A549 (cell line): Measurements from ENCODE around the gene CYP3A4. TPM values are rescaled to one million over a fixed set of nuclear protein-coding genes. Genes with fewer than 3 reads are reported as not detected.
A peak's percentile ranks its signal among the peaks of the same experiment; 100 is the strongest.
"Not testable (repeated sequence)": the region's sequence is repeated elsewhere in the genome, so short reads cannot be mapped to it uniquely, and the experiment has no call there.

Experiments
- ATAC-seq, 2 experiments: fragments of 200-7000 bp in 1 of 2; fragments of >200 bp in 1 of 2; cut with Nextera tagmentation in 1 of 2; cut with Tn5 transposase in 1 of 2; 3 replicates each; pipeline versions ENCODE4 v1.8.0 to v1.9.1; 2018 to 2020; ENCODE audit warnings: mild to moderate bottlenecking in 1 of 2, moderate library complexity in 1 of 2
- CTCF ChIA-PET: fragments of 300-600 bp; sonication (Branson Sonifier 250); formaldehyde crosslinking; extraction: SDS; loops from one replicate; lab custom pipeline; 2021; ENCODE audit warnings: antibody characterized with exemption, inconsistent platforms; lab: Yijun Ruan, JAX
- POLR2A ChIA-PET: fragments of 350-600 bp; formaldehyde crosslinking; extraction: SDS; loops from one replicate; lab custom pipeline; 2021; ENCODE audit warnings: antibody characterized with exemption, inconsistent platforms; lab: Yijun Ruan, JAX
- DNase-seq, 2 experiments: peaks; one replicate each; pipeline versions ENCODE4 v3.0.0 to v3.0.0-alpha.2; 2011 to 2016; ENCODE audit warnings: low read depth in 1 of 2, low spot score in 1 of 2
- FAIRE-seq: peaks from 2 replicates; lab custom pipeline; 2011; peaks lifted over from hg19 to GRCh38; lab: Jason Lieb, UNC
- H3K27ac ChIP-seq, 2 experiments: fragments of >200 bp; sonication (Bioruptor Twin); formaldehyde crosslinking; 3 replicates each; pipeline ENCODE4 v1.5.1; 2016 to 2017
- H3K4me1 ChIP-seq: fragments of >200 bp; sonication (Bioruptor Twin); formaldehyde crosslinking; 3 replicates; pipeline ENCODE4 v1.6.1; 2016
- H3K4me2 ChIP-seq: fragments of >200 bp; sonication (Bioruptor Twin); formaldehyde crosslinking; 3 replicates; pipeline ENCODE4 v1.6.1; 2016
- H3K4me3 ChIP-seq: fragments of >200 bp; sonication (Bioruptor Twin); formaldehyde crosslinking; 3 replicates; pipeline ENCODE4 v1.5.1; 2016
- H3K9me3 ChIP-seq: fragments of >200 bp; sonication (Bioruptor Twin); formaldehyde crosslinking; 3 replicates; pipeline ENCODE4 v1.6.1; 2016
- CHD4 ChIP-seq: fragments of 200-600 bp; sonication (generic); IDR thresholded peaks from 2 replicates; pipeline ENCODE4 v1.6.1; 2016; ENCODE audit warnings: antibody characterized with exemption, mild to moderate bottlenecking, borderline replicate concordance
- EP300 ChIP-seq, 2 experiments: fragments of >200 bp; sonication (Bioruptor Twin); formaldehyde crosslinking; IDR thresholded peaks; 2 replicates in 1 of 2; 3 replicates in 1 of 2; pipeline ENCODE4 v1.6.1; 2016 to 2017
- FOSL2 ChIP-seq, 2 experiments: fragments of 450-650 bp in 1 of 2; fragments of >200 bp in 1 of 2; sonication (Bioruptor Twin) in 1 of 2; formaldehyde crosslinking; IDR thresholded peaks; 2 replicates each; pipeline versions ENCODE4 v1.5.0 to v1.6.1; 2016 to 2020; ENCODE audit warnings: mild to moderate bottlenecking in 1 of 2, moderate library complexity in 1 of 2
- HDAC2 ChIP-seq: fragments of 200-600 bp; sonication (generic); IDR thresholded peaks from 2 replicates; pipeline ENCODE4 v1.6.1; 2016
- HOXA7 ChIP-seq: fragments of 250-450 bp; sonication (Bioruptor Pico); IDR thresholded peaks from 2 replicates; pipeline ENCODE4 v1.5.0; 2020; ENCODE audit warnings: mild to moderate bottlenecking, moderate library complexity
- HOXB13 ChIP-seq: fragments of 250-450 bp; sonication (Bioruptor Pico); IDR thresholded peaks from 2 replicates; pipeline ENCODE4 v1.5.0; 2020; ENCODE audit warnings: low read depth, mild to moderate bottlenecking, moderate library complexity
- KDM1A ChIP-seq: fragments of 200-600 bp; sonication (generic); IDR thresholded peaks from 2 replicates; pipeline ENCODE4 v1.6.1; 2016; ENCODE audit warnings: low read depth, mild to moderate bottlenecking
- MAFK ChIP-seq: fragments of 450-650 bp; IDR thresholded peaks from 2 replicates; pipeline ENCODE4 v1.6.1; 2014; ENCODE audit not compliant: partially characterized antibody
- MAZ ChIP-seq: fragments of 150-350 bp; IDR thresholded peaks from 2 replicates; pipeline ENCODE4 v1.6.1; 2014; ENCODE audit warnings: antibody characterized with exemption, low read depth, low read length, borderline replicate concordance
- NR3C1 ChIP-seq: fragments of >200 bp; sonication (Bioruptor Twin); formaldehyde crosslinking; IDR thresholded peaks from 3 replicates; pipeline ENCODE4 v1.6.1; 2017
- SREBF2 ChIP-seq: fragments of 450-650 bp; IDR thresholded peaks from 2 replicates; pipeline ENCODE4 v1.6.1; 2014; ENCODE audit warnings: mild to moderate bottlenecking, moderate library complexity
- TP53 ChIP-seq: fragments of 250-450 bp; sonication (Bioruptor Pico); IDR thresholded peaks from 2 replicates; pipeline ENCODE4 v1.5.0; 2021; ENCODE audit warnings: mild to moderate bottlenecking, moderate library complexity
- ZSCAN20 ChIP-seq: fragments of 250-450 bp; sonication (Bioruptor Pico); IDR thresholded peaks from 2 replicates; pipeline ENCODE4 v1.8.0; 2022; ENCODE audit warnings: mild to moderate bottlenecking, moderate library complexity
- WGBS: methylation state at CpG from one replicate; pipeline ENCODE4 v1.1.6; 2017; ENCODE audit errors: missing lambda C conversion rate; 5-methylcytosine and 5-hydroxymethylcytosine counted together
- polyA plus RNA-seq, 4 experiments: library from polyadenylated mRNA; depleted of rRNA in 3 of 4; stranded (reverse); fragments of >200 nt; fragmentation: RNase III in 1 of 4; extraction: RNeasy Plus Mini Kit Qiagen cat#74134 plus additional on column Dnase treatment in 1 of 4; gene quantifications; 2 replicates in 3 of 4; 3 replicates in 1 of 4; pipeline ENCODE4 v1.2.3, GENCODE V29; 2011 to 2017
- TF ChIP-seq, protein P1 (sequence below): fragments of 150-350 bp; IDR thresholded peaks from 2 replicates; pipeline ENCODE4 v1.6.1; 2014; ENCODE audit warnings: low read depth, mild to moderate bottlenecking, low read length
- TF ChIP-seq, protein P2 (sequence below): fragments of >200 bp; sonication (Bioruptor Twin); formaldehyde crosslinking; IDR thresholded peaks from 3 replicates; pipeline ENCODE4 v1.6.1; 2016
- TF ChIP-seq, protein P3 (sequence below): fragments of >200 bp; sonication (Bioruptor Twin); formaldehyde crosslinking; IDR thresholded peaks from 2 replicates; pipeline ENCODE4 v1.6.1; 2016
- TF ChIP-seq, protein P4 (sequence below): fragments of 450-650 bp; IDR thresholded peaks from 2 replicates; pipeline ENCODE4 v1.6.1; 2014; ENCODE audit warnings: antibody characterized with exemption

The CYP3A4 gene
- polyA plus RNA-seq, 2 of the 4 experiments (the other 2 are of a cell fraction), result 0.03 TPM; not detected in 1

DNA sequence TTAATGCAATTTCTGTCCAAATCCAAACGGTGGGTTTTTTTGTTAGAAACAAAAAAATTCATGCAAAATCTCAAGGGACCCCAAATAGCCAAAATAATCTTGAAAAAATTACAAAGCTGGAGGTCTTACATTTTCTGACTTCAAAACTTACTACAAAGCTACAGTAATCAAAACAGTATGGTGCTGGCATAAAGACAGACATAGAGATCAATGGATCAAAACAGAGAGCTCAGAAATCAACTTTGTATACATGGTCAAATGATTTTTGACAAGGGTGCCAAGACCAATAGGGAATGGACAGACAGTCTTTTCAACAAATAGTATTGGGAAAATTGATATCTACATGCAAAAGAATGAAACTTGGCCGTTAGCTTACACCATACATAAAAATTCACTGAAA is 21.7 kb upstream of the CYP3A4 start:
- TF ChIP-seq, protein P1, sequence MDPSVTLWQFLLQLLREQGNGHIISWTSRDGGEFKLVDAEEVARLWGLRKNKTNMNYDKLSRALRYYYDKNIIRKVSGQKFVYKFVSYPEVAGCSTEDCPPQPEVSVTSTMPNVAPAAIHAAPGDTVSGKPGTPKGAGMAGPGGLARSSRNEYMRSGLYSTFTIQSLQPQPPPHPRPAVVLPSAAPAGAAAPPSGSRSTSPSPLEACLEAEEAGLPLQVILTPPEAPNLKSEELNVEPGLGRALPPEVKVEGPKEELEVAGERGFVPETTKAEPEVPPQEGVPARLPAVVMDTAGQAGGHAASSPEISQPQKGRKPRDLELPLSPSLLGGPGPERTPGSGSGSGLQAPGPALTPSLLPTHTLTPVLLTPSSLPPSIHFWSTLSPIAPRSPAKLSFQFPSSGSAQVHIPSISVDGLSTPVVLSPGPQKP, result no peak
- no peak for TF ChIP-seq EP300 (IDR thresholded peaks at IDR 0.05)
- TF ChIP-seq KDM1A, result 0 out of 2 replicates have a peak, but pooled peaks have one; percentile 20
- TF ChIP-seq, all 56 proteins: peak for 1
- DNase-seq, result no peak
- no peak for ATAC-seq
- ChIA-PET CTCF (interaction anchor here (0.6 kb wide), 1 partner anchor 247 kb away, joined by 3 read pairs; no protein-coding TSS in a partner anchor), POLR2A (no interaction called here)
- peak; percentile 61 for FAIRE-seq
- Histone ChIP-seq H3K4me3 (no peak overlapping the region), H3K4me1 (no peaks in the 10 kb centered on the region), H3K9me3 (peaks cover 26% of the 10 kb centered on the region), H3K4me2 (no peak overlapping the region), H3K27ac (no peak overlapping the region)
- 10% methylated on average over 2 of the region's 2 CpGs for WGBS

DNA sequence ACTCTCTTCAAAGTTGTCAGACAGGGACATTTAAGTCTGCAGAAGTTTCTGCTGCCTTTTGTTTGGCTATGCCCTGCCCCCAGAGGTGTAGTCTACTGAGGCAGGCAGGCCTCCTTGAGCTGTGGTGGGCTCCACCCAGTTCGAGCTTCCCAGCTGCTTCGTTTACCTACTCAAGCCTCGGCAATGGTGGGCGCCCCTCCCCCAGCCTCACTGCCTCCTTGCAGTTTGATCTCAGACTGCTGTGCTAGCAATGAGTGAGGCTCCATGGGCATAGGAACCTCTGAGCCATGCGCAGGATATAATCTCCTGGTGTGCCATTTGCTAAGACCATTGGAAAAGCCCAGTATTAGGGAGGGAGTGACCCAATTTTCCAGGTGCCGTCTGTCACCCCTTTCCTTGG is 19.1 kb upstream of the CYP3A4 start:
- WGBS, result 36% methylated on average over 3 of the region's 6 CpGs
- H3K4me2 ChIP-seq, H3K4me3 ChIP-seq, ATAC-seq, CTCF ChIA-PET, DNase-seq, H3K4me1 ChIP-seq, POLR2A ChIA-PET, H3K27ac ChIP-seq, FAIRE-seq: not testable (repeated sequence)
- peaks cover 28% of the 10 kb centered on the region for H3K9me3 ChIP-seq

DNA sequence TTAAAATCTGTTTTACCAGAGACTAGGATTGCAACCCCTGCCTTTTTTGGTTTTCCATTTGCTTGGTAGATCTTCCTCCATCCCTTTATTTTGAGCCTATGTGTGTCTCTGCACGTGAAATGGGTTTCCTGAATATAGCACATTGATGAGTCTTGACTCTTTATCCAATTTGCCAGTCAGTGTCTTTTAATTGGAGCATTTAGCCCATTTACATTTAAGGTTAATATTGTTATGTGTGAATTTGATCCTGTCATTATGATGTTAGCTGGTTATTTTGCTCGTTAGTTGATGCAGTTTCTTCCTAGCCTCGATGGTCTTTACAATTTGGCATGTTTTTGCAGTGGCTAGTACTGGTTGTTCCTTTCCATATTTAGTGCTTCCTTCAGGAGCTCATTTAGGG is 17.4 kb upstream of the CYP3A4 start:
- FAIRE-seq, H3K4me1 ChIP-seq, DNase-seq, H3K27ac ChIP-seq, H3K4me3 ChIP-seq, ATAC-seq, CTCF ChIA-PET, H3K4me2 ChIP-seq, POLR2A ChIA-PET: not testable (repeated sequence)
- WGBS, result 23% methylated on average over 3 of the region's 3 CpGs
- H3K9me3 ChIP-seq, result peaks cover 25% of the 10 kb centered on the region

DNA sequence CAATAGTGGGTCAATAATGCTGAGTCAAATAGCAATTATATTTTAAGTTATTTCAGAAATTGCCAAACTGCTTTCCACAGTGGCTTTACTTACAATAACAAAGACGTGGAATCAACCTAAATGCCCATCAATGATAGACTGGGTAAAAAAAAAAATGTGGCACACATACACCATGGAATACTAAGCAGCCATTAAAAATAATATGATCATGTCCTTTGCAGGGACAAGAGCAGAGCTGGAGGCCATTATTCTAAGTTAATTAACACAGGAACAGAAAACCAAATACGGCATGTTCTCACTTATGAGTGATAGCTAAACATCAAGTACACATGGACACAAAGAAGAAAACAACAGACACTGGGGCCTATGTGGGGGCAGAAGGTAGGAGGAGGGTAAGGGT is 15.0 kb upstream of the CYP3A4 start:
- Histone ChIP-seq H3K4me2 (no peak overlapping the region), H3K27ac (no peak overlapping the region), H3K9me3 (peaks cover 6% of the 10 kb centered on the region; the same call in 1 of the 3 replicates), H3K4me3 (no peak overlapping the region), H3K4me1 (peaks cover 18% of the 10 kb centered on the region)
- DNase-seq (no peak), ATAC-seq (no peak), FAIRE-seq (no peak)
- TF ChIP-seq MAZ (no peak), MAFK (peak; percentile 2)
- CTCF ChIA-PET, result no interaction called here
- 41% methylated on average over 2 of the region's 2 CpGs for WGBS
- POLR2A ChIA-PET, result no interaction called here

DNA sequence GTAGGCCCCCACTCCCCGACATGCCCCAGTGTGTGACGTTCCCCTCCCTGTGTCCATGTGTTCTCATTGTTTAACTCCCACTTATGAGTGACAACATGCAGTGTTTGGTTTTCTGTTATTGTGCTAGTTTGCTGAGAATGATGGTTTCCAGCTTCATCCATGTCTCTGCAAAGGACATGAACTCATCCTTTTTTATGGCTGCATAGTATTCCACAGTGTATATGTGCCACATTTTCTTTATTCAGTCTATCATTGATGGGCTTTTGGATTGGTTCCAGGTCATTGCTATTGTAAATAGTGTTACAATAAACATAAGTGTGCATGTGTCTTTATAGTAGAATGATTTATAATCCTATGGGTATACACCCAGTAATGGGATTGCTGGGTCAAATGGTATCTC is 11.9 kb upstream of the CYP3A4 start:
- POLR2A ChIA-PET, FAIRE-seq: not testable (repeated sequence)
- CTCF ChIA-PET, result interaction anchor here (2.7 kb wide), 1 partner anchor 11 kb away, joined by 10 read pairs; the partner anchor contains the start of gene CYP3A4

DNA sequence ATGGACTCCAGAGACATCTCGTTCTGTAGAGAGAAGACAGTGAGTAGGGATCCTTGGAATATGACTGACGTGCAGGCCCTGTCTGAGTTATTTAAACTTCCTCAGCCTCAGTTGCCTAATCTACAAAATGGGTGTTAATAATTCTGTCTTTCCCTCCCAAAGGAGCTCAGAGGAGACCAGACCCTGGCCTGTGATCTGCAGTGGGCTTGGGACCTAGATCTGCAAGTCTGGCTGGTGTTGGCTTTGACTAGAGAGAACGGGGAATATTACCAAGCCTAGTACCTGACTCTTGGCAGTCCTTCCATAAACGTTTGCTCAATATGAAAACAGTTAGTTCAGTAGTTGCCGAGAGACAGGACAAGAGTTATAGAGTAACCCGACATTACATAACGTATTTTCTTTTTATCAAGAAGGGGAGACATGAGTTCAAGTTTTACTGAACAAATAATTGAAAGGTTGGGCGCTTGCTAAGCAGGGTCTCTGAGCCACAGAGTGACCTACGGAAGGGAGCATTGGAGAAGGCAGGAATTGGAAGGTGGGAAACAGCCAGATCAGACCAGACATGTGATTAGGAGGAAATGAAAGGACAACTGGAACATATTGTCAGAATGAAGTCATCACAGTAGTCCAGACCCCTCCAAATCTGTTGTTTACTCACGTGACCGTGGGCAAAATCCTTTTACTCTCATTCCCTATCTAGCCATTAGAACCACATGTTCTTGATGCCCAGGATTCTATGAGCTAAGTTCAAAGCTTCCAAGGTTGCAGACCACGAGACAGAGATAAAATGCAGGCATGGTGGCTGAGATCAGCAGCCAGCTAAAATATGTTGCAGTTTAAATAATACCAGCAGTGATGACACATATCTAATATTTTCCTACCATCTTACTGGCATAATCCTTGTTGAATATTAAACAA is 10.9 kb upstream of the CYP3A4 start:
- ChIA-PET POLR2A (no interaction called here), CTCF (interaction anchor here (2.7 kb wide), 1 partner anchor 10 kb away, joined by 10 read pairs; the partner anchor contains the start of gene CYP3A4)
- FAIRE-seq (no peak), DNase-seq (peak; percentile 20 to 58), ATAC-seq (peak; percentile 76)
- WGBS, result 25% methylated on average over 12 of the region's 12 CpGs
- Histone ChIP-seq H3K9me3 (0 out of 3 replicates have a peak, but pooled peaks cover 2% of the 10 kb centered on the region), H3K4me1 (peaks cover 32% of the 10 kb centered on the region), H3K27ac (peak overlapping the region; percentile 72 to 75), H3K4me3 (no peak overlapping the region), H3K4me2 (peak overlapping the region; percentile 62)
- TF ChIP-seq NR3C1, result no peak
- no peak for TF ChIP-seq FOSL2 (IDR thresholded peaks at IDR 0.05)
- TF ChIP-seq FOSL2 (CRISPR knock-in tag; IDR thresholded peaks at IDR 0.05), result 0 out of 2 replicates have a peak, but pooled peaks have one; percentile 11
- no peak for TF ChIP-seq ZSCAN20 (CRISPR knock-in tag)
- TF ChIP-seq, protein P2, sequence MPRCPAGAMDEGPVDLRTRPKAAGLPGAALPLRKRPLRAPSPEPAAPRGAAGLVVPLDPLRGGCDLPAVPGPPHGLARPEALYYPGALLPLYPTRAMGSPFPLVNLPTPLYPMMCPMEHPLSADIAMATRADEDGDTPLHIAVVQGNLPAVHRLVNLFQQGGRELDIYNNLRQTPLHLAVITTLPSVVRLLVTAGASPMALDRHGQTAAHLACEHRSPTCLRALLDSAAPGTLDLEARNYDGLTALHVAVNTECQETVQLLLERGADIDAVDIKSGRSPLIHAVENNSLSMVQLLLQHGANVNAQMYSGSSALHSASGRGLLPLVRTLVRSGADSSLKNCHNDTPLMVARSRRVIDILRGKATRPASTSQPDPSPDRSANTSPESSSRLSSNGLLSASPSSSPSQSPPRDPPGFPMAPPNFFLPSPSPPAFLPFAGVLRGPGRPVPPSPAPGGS, result no peak
- TF ChIP-seq HDAC2, result no peak
- peak; percentile 74; the same call in 1 of the 2 replicates for TF ChIP-seq KDM1A
- TF ChIP-seq CHD4, result peak; percentile 87; the same call in 1 of the 2 replicates
- TF ChIP-seq HOXA7 (CRISPR knock-in tag), result no peak
- TF ChIP-seq, protein P3, sequence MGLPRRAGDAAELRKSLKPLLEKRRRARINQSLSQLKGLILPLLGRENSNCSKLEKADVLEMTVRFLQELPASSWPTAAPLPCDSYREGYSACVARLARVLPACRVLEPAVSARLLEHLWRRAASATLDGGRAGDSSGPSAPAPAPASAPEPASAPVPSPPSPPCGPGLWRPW, result no peak
- TF ChIP-seq TP53 (CRISPR knock-in tag), result no peak
- no peak for TF ChIP-seq SREBF2
- no peak for TF ChIP-seq HOXB13
- TF ChIP-seq, protein P4, sequence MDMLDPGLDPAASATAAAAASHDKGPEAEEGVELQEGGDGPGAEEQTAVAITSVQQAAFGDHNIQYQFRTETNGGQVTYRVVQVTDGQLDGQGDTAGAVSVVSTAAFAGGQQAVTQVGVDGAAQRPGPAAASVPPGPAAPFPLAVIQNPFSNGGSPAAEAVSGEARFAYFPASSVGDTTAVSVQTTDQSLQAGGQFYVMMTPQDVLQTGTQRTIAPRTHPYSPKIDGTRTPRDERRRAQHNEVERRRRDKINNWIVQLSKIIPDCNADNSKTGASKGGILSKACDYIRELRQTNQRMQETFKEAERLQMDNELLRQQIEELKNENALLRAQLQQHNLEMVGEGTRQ, result peak; percentile 83

More for the DNA sequence above, 11.9 kb upstream of the CYP3A4 start:
- Histone ChIP-seq H3K4me2 (peak overlapping the region; percentile 62), H3K27ac (peak overlapping the region; percentile 72 to 75), H3K4me1 (peaks cover 31% of the 10 kb centered on the region)
- not testable (repeated sequence) for ATAC-seq, DNase-seq, H3K4me3 ChIP-seq, H3K9me3 ChIP-seq
- WGBS, result 96% methylated on average over 2 of the region's 2 CpGs
